ENCODE data around the gene SLC6A16. TPM values are rescaled to one million over a fixed set of nuclear protein-coding genes. Genes with fewer than 3 reads are reported as not detected.

Gene SLC6A16
- total RNA-seq, 1 experiment from 2014 or later = not detected

GRCh38 chr19:49348305-49349189 lies 23.6 kb upstream of the SLC6A16 start:
- TF ChIP-seq CTCF (IDR thresholded peaks at IDR 0.05; ENCODE audit: unreplicated experiment) = no peak
- POLR2A ChIA-PET = interaction anchor here (1.2 kb wide), 1 partner anchor 14 kb away, joined by 5 read pairs; the partner anchor contains the start of genes DKKL1 and TEAD2
- Mint-ChIP-seq H3K36me3 (ENCODE audit: insufficient read depth, unreplicated experiment) (no peaks in the 10 kb centered on the region), H3K27me3 (ENCODE audit: insufficient read depth, unreplicated experiment) (no peaks in the 10 kb centered on the region), H3K9me3 (ENCODE audit: unreplicated experiment) (no peaks in the 10 kb centered on the region), H3K27ac (ENCODE audit: low read depth, unreplicated experiment) (no peak overlapping the region), H3K4me1 (ENCODE audit: insufficient read depth, unreplicated experiment) (no peaks in the 10 kb centered on the region), H3K4me3 (ENCODE audit: unreplicated experiment) (no peak overlapping the region)
- BruUV-seq (replicated peaks) = no TSS peak
- intact Hi-C loops (cut with micrococcal nuclease) = no loop called here
- CTCF ChIA-PET = interaction anchor here (0.6 to 1.9 kb wide), 3 partner anchors 13 to 123 kb away, joined by 3 to 8 read pairs (median 5); partner anchors contain the start of gene CD37
- DNase-seq (ENCODE audit: unreplicated experiment) = no peak

- H3K4me3 Mint-ChIP-seq (ENCODE audit: unreplicated experiment) = no peak overlapping the region
- no peaks in the 10 kb centered on the region for H3K9me3 Mint-ChIP-seq (ENCODE audit: unreplicated experiment)
- no peaks in the 10 kb centered on the region for H3K36me3 Mint-ChIP-seq (ENCODE audit: insufficient read depth, unreplicated experiment)
- H3K27ac Mint-ChIP-seq (ENCODE audit: low read depth, unreplicated experiment) = no peak overlapping the region
- peak; percentile 58 for DNase-seq (ENCODE audit: unreplicated experiment)
- no peaks in the 10 kb centered on the region for H3K27me3 Mint-ChIP-seq (ENCODE audit: insufficient read depth, unreplicated experiment)
- ChIA-PET POLR2A (interaction anchor here (1.2 kb wide), 1 partner anchor 15 kb away, joined by 5 read pairs; the partner anchor contains the start of genes DKKL1 and TEAD2), CTCF (interaction anchor here (1.9 kb wide), 1 partner anchor 122 kb away, joined by 8 read pairs; no protein-coding TSS in a partner anchor)
- BruUV-seq (replicated peaks) = no TSS peak
- intact Hi-C loops (cut with micrococcal nuclease) = no loop called here
- TF ChIP-seq CTCF (IDR thresholded peaks at IDR 0.05; ENCODE audit: unreplicated experiment) = no peak
- no peaks in the 10 kb centered on the region for H3K4me1 Mint-ChIP-seq (ENCODE audit: insufficient read depth, unreplicated experiment)
Measured at GRCh38 chr19:49347835-49348234, 22.8 kb upstream of the SLC6A16 start.

GRCh38 chr19:49347191-49347590 lies 22.2 kb upstream of the SLC6A16 start:
- no peak overlapping the region for H3K27ac Mint-ChIP-seq (ENCODE audit: low read depth, unreplicated experiment)
- H3K4me3 Mint-ChIP-seq (ENCODE audit: unreplicated experiment) = no peak overlapping the region
- DNase-seq (ENCODE audit: unreplicated experiment) = no peak
- H3K9me3 Mint-ChIP-seq (ENCODE audit: unreplicated experiment) = no peaks in the 10 kb centered on the region
- no peaks in the 10 kb centered on the region for H3K36me3 Mint-ChIP-seq (ENCODE audit: insufficient read depth, unreplicated experiment)
- no TSS peak for BruUV-seq (replicated peaks)
- POLR2A ChIA-PET = no interaction called here
- CTCF ChIA-PET = no interaction called here
- H3K4me1 Mint-ChIP-seq (ENCODE audit: insufficient read depth, unreplicated experiment) = no peaks in the 10 kb centered on the region
- H3K27me3 Mint-ChIP-seq (ENCODE audit: insufficient read depth, unreplicated experiment) = no peaks in the 10 kb centered on the region
- intact Hi-C loops (cut with micrococcal nuclease) = no loop called here
- TF ChIP-seq CTCF (IDR thresholded peaks at IDR 0.05; ENCODE audit: unreplicated experiment) = no peak
